Ovary (tissue), 3 donors: ENCODE measurements around the gene MRPL11.

Experiments used
- POLR2A ChIP-seq: fragments of 450-650 bp; IDR thresholded peaks from one replicate; pipeline ENCODE4 v1.6.1; 2017; ENCODE audit warnings: antibody characterized with exemption, mild to moderate bottlenecking, moderate library complexity
- TF ChIP-seq, protein P1 (sequence below), 3 donors: fragments of 450-650 bp in 2 of 3; fragments of 200-600 bp in 1 of 3; IDR thresholded peaks; one replicate each; pipeline versions ENCODE4 v1.5.1 to v1.8.0; 2016 to 2022; ENCODE audit warnings: antibody characterized with exemption in 3 of 3, mild to moderate bottlenecking in 1 of 3
- donor health status: DM: no; HTN: no; CAD: no.

DNA sequence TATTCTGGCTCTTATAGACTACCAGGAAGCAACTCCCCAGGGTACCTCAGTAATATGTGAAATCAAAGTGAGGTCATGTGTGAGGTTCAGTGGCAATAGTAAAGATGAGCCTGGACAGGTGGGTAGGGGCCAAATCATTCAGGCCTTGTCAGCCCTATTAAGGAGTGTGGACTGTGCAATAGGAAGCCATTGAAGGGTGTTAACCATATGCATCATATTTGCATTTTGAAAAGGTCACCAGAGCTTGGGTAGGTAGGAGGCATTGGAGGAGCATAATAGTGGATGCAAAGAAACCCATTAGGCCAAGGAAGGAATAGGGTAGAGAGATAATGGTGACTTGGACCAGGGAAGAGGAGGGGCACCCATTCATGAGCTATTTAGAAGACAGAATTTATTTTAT, 8.4 kb upstream of the MRPL11 start:
- TF ChIP-seq, protein P1, sequence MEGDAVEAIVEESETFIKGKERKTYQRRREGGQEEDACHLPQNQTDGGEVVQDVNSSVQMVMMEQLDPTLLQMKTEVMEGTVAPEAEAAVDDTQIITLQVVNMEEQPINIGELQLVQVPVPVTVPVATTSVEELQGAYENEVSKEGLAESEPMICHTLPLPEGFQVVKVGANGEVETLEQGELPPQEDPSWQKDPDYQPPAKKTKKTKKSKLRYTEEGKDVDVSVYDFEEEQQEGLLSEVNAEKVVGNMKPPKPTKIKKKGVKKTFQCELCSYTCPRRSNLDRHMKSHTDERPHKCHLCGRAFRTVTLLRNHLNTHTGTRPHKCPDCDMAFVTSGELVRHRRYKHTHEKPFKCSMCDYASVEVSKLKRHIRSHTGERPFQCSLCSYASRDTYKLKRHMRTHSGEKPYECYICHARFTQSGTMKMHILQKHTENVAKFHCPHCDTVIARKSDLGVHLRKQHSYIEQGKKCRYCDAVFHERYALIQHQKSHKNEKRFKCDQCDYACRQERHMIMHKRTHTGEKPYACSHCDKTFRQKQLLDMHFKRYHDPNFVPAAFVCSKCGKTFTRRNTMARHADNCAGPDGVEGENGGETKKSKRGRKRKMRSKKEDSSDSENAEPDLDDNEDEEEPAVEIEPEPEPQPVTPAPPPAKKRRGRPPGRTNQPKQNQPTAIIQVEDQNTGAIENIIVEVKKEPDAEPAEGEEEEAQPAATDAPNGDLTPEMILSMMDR (IDR thresholded peaks at IDR 0.05): no peak
- no peak for TF ChIP-seq POLR2A
